Natural killer cell treated with Interleukin-12 subunit alpha and Interleukin-12 subunit beta and Interleukin-15 and Interleukin-18, amount 100 ng/mL, for 72 hours (primary cell): Measurements from ENCODE around the gene RBBP6. TPM values are rescaled to one million over a fixed set of nuclear protein-coding genes. Genes with fewer than 3 reads are reported as not detected.
"Not testable (repeated sequence)": the region's sequence is repeated elsewhere in the genome, so short reads cannot be mapped to it uniquely, and the experiment has no call there.

Experiments used
- ATAC-seq, 2 donors: fragments of 150-1000 bp; cut with Tn5 transposase in 1 of 2; sonication (Bioruptor Pico), chemical (Tn5 transposase) in 1 of 2; 2 replicates each; pipeline ENCODE4 v1.10.0; 2021
- DNase-seq: peaks from one replicate; pipeline ENCODE4 v3.0.0; 2022; ENCODE audit warnings: low spot score
- H3K27ac Mint-ChIP-seq, 2 donors: 1 replicate in 1 of 2; 2 replicates in 1 of 2; pipeline ENCODE4 v1.8.0; 2022; ENCODE audit warnings: mixed read lengths in 2 of 2, mild to moderate bottlenecking in 1 of 2, moderate library complexity in 1 of 2
- H3K27me3 Mint-ChIP-seq, 2 donors: 1 replicate in 1 of 2; 2 replicates in 1 of 2; pipeline ENCODE4 v1.8.0; 2022; ENCODE audit warnings: mixed read lengths in 2 of 2
- H3K36me3 Mint-ChIP-seq: one replicate; pipeline ENCODE4 v1.8.0; 2022; ENCODE audit warnings: mixed read lengths
- H3K4me1 Mint-ChIP-seq, 2 donors: 1 replicate in 1 of 2; 2 replicates in 1 of 2; pipeline ENCODE4 v1.8.0; 2022; ENCODE audit warnings: low read depth in 2 of 2, mixed read lengths in 2 of 2, mild to moderate bottlenecking in 1 of 2
- H3K4me3 Mint-ChIP-seq: one replicate; pipeline ENCODE4 v1.8.0; 2022; ENCODE audit warnings: mixed read lengths
- H3K9me3 Mint-ChIP-seq: 2 replicates; pipeline ENCODE4 v1.8.0; 2022; ENCODE audit warnings: mixed read lengths
- total RNA-seq, 2 donors: library from RNA; stranded (reverse); gene quantifications; one replicate each; pipeline ENCODE4 v1.2.3, GENCODE V29; 2022

RBBP6 gene, protein sequence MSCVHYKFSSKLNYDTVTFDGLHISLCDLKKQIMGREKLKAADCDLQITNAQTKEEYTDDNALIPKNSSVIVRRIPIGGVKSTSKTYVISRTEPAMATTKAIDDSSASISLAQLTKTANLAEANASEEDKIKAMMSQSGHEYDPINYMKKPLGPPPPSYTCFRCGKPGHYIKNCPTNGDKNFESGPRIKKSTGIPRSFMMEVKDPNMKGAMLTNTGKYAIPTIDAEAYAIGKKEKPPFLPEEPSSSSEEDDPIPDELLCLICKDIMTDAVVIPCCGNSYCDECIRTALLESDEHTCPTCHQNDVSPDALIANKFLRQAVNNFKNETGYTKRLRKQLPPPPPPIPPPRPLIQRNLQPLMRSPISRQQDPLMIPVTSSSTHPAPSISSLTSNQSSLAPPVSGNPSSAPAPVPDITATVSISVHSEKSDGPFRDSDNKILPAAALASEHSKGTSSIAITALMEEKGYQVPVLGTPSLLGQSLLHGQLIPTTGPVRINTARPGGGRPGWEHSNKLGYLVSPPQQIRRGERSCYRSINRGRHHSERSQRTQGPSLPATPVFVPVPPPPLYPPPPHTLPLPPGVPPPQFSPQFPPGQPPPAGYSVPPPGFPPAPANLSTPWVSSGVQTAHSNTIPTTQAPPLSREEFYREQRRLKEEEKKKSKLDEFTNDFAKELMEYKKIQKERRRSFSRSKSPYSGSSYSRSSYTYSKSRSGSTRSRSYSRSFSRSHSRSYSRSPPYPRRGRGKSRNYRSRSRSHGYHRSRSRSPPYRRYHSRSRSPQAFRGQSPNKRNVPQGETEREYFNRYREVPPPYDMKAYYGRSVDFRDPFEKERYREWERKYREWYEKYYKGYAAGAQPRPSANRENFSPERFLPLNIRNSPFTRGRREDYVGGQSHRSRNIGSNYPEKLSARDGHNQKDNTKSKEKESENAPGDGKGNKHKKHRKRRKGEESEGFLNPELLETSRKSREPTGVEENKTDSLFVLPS (N-terminal part only)
- total RNA-seq, result 10 to 100 TPM; 64.0 to 69.5 TPM

DNA sequence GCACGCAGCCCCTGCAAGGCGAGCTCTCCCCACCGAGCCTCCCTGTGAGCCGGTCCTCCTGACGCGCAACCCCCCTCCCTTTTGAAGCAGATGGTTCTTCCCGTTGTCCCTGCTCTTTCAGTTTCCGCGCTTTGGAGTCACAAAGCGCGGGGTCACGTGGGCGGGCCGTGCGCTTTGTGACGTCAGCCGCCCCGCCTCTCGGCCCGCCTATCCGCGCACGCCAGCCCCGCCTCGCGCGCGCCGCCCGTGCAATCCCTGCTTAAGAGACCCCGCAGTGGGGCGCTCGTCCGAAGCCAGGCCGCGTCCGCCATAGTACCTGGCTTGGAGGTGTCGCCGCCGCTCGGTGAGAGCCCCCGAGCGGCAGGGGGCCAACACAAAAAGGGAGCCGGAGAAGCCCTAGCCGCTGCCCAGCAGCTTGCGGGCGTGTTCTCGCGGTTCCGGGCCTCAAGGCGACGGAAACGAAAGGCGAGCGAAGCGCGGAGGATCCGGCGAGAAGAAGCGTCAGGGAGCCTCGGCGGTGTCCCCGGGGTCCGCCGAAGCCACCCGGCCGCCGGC is at the start of gene RBBP6:
TSS of gene RBBP6 (plus strand) at position 272 of the 555 bp plus-strand sequence. CDS start 1,061 bp downstream, outside the sequence.
- Mint-ChIP-seq H3K36me3 (peaks cover 21% of the 10 kb centered on the region), H3K9me3 (no peaks in the 10 kb centered on the region)
- peak; percentile 96 to 97 for ATAC-seq

DNA sequence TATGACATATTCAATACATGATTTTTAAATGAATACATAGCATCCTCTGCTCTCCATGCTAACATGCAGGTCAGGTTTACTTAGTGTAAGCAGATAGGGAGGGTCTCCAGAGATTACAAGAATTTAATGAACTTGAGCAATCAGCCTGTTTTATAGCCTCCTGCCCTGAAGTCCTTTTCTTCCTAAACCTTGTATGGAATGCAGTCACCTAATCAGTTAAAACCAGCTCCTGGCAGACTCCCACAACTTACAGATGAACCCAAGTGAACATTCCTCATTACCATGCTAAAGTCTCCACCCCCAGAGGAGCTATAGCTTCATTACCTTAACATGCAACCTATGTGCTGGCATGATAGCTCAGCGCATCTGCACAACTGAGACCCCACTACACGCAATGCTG is 48.5 kb upstream of the RBBP6 start:
- H3K27ac Mint-ChIP-seq, result no peak overlapping the region

More for the DNA sequence above, at the start of gene RBBP6:
- peaks cover 22 to 30% of the 10 kb centered on the region in 2 donors for H3K4me1 Mint-ChIP-seq
- peak within 1 kb of the TSS; percentile 100 for H3K27ac Mint-ChIP-seq
- no peaks in the 10 kb centered on the region for H3K27me3 Mint-ChIP-seq
- peak; percentile 95 for DNase-seq
- peak within 1 kb of the TSS; percentile 95 for H3K4me3 Mint-ChIP-seq

GRCh38 chr16:24491731-24492130 is 47.6 kb upstream of the RBBP6 start:
- ATAC-seq (no peak), DNase-seq (no peak)
- peaks cover 19 to 38% of the 10 kb centered on the region in 2 donors for H3K27me3 Mint-ChIP-seq
- no peaks in the 10 kb centered on the region for H3K4me1 Mint-ChIP-seq
- no peaks in the 10 kb centered on the region for H3K9me3 Mint-ChIP-seq
- H3K27ac Mint-ChIP-seq, result no peak overlapping the region
- no peaks in the 10 kb centered on the region for H3K36me3 Mint-ChIP-seq
- H3K4me3 Mint-ChIP-seq, result no peak overlapping the region

More for the DNA sequence above, 48.5 kb upstream of the RBBP6 start:
- H3K4me3 Mint-ChIP-seq, result no peak overlapping the region
- no peaks in the 10 kb centered on the region for H3K4me1 Mint-ChIP-seq
- no peak for DNase-seq
- H3K36me3 Mint-ChIP-seq, result no peaks in the 10 kb centered on the region
- H3K27me3 Mint-ChIP-seq, result peaks cover 19 to 38% of the 10 kb centered on the region in 2 donors
- ATAC-seq, result no peak
- H3K9me3 Mint-ChIP-seq, result no peaks in the 10 kb centered on the region

GRCh38 chr16:24493821-24494220 is 45.5 kb upstream of the RBBP6 start:
- Mint-ChIP-seq H3K4me3 (no peak overlapping the region), H3K36me3 (no peaks in the 10 kb centered on the region), H3K4me1 (no peaks in the 10 kb centered on the region), H3K27me3 (peaks cover 19 to 32% of the 10 kb centered on the region in 2 donors), H3K27ac (no peak overlapping the region), H3K9me3 (no peaks in the 10 kb centered on the region)
- DNase-seq (no peak), ATAC-seq (no peak)

GRCh38 chr16:24495207-24495606 is 44.2 kb upstream of the RBBP6 start:
- DNase-seq, H3K4me1 Mint-ChIP-seq, H3K4me3 Mint-ChIP-seq, H3K27ac Mint-ChIP-seq, H3K36me3 Mint-ChIP-seq, H3K9me3 Mint-ChIP-seq, ATAC-seq: not testable (repeated sequence)
- H3K27me3 Mint-ChIP-seq, result peaks cover 15 to 18% of the 10 kb centered on the region in 2 donors

GRCh38 chr16:24497440-24497839 is 41.9 kb upstream of the RBBP6 start:
- Mint-ChIP-seq H3K9me3 (no peaks in the 10 kb centered on the region), H3K4me3 (no peak overlapping the region), H3K27ac (no peak overlapping the region), H3K36me3 (no peaks in the 10 kb centered on the region), H3K27me3 (peaks cover 8 to 10% of the 10 kb centered on the region in 2 donors), H3K4me1 (no peaks in the 10 kb centered on the region)
- ATAC-seq (no peak), DNase-seq (no peak)

DNA sequence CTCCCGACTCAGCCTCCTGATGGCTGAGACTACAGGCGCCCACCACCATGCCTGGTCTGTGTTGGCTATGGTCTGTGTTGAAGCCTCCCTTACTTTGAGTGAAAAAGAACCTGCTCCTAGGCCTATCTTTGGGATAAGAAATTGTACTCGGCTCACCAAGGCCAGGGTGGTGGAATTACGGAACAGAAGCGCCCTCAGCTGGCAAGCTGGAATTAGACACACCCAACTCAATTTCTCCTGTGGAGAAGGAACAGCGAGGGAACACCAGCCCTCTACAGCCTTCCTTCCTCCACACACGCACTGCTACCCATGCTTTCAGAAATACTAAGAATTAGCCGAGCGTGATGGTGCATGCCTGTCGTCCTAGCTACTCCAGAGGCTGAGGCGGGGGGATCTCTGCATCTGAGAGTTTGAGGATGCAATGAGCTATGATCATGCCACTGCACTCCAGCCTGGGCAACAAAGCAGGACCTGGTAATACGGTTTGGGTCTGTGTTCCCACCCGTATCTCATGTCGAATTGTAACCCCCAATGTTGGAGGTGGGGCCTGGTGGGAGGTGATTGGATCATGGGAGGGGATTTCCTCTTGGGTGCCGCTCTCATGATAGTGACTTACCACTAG is 40.1 kb upstream of the RBBP6 start:
- H3K27me3 Mint-ChIP-seq, result peaks cover 0 to 6% of the 10 kb centered on the region in 2 donors
- DNase-seq, result no peak

DNA sequence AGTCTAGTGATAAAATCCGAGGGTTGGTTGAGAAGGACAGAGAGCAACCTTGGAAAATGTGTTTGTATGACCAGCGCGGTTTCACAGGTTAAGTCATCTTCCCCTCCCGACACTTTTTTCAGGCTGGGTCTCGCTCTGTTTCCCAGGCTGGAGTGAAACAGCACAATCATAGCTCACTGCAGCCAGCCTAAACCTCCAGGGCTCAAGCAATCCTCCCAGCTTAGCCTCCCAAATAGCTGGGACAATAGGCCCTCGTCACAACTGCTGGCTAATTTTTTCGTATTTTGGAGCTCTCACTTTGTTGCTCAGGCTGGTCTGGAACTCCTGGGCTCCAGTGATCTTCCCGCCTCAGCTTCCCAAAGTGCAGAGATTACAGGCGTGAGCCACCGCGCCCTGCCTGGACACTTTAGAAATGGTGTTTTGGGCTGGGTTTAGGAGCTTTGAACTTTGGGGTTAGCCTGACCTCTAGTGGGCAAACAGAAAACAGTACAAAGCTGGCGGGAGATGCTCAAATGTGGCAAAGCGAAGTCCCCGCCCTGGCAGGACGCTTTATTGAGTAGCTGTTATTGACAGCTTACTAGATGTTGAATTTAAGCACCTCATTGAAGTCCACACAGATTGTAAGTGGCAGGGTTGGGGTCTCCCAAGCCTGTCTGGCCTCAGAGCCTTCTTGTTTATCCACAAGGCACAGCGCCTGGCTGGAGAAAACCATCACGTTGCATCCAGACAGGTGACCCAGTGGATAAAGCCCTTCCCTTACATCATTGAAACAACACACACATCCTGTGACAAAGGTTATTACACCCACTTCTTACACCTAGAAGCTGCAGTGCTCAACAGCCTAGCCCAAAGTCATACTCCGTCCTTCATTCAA is 34.7 kb upstream of the RBBP6 start:
- Mint-ChIP-seq H3K4me3 (no peak overlapping the region), H3K27ac (no peak overlapping the region), H3K9me3 (no peaks in the 10 kb centered on the region), H3K4me1 (no peaks in the 10 kb centered on the region), H3K27me3 (peaks cover 0 to 5% of the 10 kb centered on the region in 2 donors), H3K36me3 (no peaks in the 10 kb centered on the region)
- ATAC-seq (peak; percentile 72 to 85), DNase-seq (peak; percentile 77)

More for the DNA sequence above, 40.1 kb upstream of the RBBP6 start:
- peak in 1 of 2 donors; percentile 43 for ATAC-seq
- H3K4me1 Mint-ChIP-seq, result no peaks in the 10 kb centered on the region
- H3K9me3 Mint-ChIP-seq, result no peaks in the 10 kb centered on the region
- no peaks in the 10 kb centered on the region for H3K36me3 Mint-ChIP-seq
- H3K27ac Mint-ChIP-seq, result no peak overlapping the region
- no peak overlapping the region for H3K4me3 Mint-ChIP-seq

- Mint-ChIP-seq H3K36me3 (no peaks in the 10 kb centered on the region), H3K27me3 (peaks cover 0 to 2% of the 10 kb centered on the region in 2 donors), H3K4me3 (no peak overlapping the region), H3K9me3 (no peaks in the 10 kb centered on the region), H3K4me1 (no peaks in the 10 kb centered on the region), H3K27ac (no peak overlapping the region)
- DNase-seq, result no peak
- ATAC-seq, result no peak
Measured at GRCh38 chr16:24505959-24506358, 33.4 kb upstream of the RBBP6 start.

DNA sequence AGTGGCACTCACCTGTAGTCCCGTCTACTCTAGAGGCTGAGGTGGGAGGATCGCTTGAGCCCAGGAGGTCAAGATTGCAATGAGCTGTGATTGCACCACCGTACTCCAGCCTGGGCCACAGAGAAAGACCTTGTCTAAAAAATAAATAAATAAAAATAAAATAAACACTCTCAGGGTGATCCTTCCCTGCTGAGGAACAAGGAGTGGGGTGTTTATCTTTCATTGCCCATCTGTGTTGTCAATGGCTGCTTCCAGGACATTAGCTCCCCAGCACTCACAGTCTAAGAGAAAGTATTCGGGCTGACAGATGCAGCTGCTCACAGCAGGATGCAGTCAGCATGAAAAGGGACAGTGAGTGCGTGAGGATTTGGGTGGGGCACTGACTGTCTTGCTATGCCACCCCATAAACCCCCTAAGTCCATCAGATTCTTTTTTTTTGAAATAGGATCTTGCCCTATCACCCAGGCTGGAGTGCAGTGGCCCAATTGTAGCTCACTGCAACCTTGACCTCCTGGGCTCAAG is 31.3 kb upstream of the RBBP6 start:
- H3K27ac Mint-ChIP-seq, result no peak overlapping the region
- H3K4me1 Mint-ChIP-seq, result no peaks in the 10 kb centered on the region
- H3K27me3 Mint-ChIP-seq, result peaks cover 0 to 2% of the 10 kb centered on the region in 2 donors
- no peak overlapping the region for H3K4me3 Mint-ChIP-seq
- DNase-seq (no peak), ATAC-seq (no peak)
- no peaks in the 10 kb centered on the region for H3K9me3 Mint-ChIP-seq
- no peaks in the 10 kb centered on the region for H3K36me3 Mint-ChIP-seq

GRCh38 chr16:24508614-24509013 is 30.8 kb upstream of the RBBP6 start:
- Mint-ChIP-seq H3K4me3 (no peak overlapping the region), H3K27ac (no peak overlapping the region), H3K9me3 (no peaks in the 10 kb centered on the region), H3K36me3 (no peaks in the 10 kb centered on the region), H3K27me3 (peaks cover 0 to 2% of the 10 kb centered on the region in 2 donors), H3K4me1 (no peaks in the 10 kb centered on the region)
- ATAC-seq, result no peak
- DNase-seq, result no peak

- peaks cover 0 to 2% of the 10 kb centered on the region in 2 donors for H3K27me3 Mint-ChIP-seq
- no peaks in the 10 kb centered on the region for H3K36me3 Mint-ChIP-seq
- H3K27ac Mint-ChIP-seq, result no peak overlapping the region
- no peak overlapping the region for H3K4me3 Mint-ChIP-seq
- no peaks in the 10 kb centered on the region for H3K4me1 Mint-ChIP-seq
- ATAC-seq (no peak), DNase-seq (no peak)
- H3K9me3 Mint-ChIP-seq, result no peaks in the 10 kb centered on the region
Measured at GRCh38 chr16:24509536-24509935, 29.8 kb upstream of the RBBP6 start.
